Measurements from ENCODE around the gene LCA5. TPM values are rescaled to one million over a fixed set of nuclear protein-coding genes. Genes with fewer than 3 reads are reported as not detected.
"Not testable (repeated sequence)": the region's sequence is repeated elsewhere in the genome, so short reads cannot be mapped to it uniquely, and the experiment has no call there.

LCA5 gene
- total RNA-seq, 1 donor from 2014 or later = 7.1 TPM

DNA sequence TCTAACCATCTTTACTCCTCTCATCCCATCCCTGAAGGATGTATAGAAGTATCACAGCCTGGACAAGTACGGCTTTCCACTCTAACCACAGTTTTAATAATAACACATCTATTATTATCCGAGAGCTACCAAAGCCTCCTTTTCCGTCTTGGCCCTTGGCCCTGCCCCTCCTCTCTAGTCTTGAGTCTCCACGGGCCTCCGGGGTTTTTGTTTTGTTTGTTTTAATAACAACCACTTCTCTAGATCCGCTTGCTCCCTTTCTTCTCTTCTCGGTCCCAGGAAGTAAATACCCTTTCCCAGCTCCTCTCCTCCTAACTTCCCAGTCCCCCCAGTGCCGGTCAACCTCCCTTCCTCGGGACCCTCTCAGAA lies 661 bp downstream of the LCA5 start:
- intact Hi-C loops (cut with DNase I) = no loop called here
- TF ChIP-seq, protein P1, sequence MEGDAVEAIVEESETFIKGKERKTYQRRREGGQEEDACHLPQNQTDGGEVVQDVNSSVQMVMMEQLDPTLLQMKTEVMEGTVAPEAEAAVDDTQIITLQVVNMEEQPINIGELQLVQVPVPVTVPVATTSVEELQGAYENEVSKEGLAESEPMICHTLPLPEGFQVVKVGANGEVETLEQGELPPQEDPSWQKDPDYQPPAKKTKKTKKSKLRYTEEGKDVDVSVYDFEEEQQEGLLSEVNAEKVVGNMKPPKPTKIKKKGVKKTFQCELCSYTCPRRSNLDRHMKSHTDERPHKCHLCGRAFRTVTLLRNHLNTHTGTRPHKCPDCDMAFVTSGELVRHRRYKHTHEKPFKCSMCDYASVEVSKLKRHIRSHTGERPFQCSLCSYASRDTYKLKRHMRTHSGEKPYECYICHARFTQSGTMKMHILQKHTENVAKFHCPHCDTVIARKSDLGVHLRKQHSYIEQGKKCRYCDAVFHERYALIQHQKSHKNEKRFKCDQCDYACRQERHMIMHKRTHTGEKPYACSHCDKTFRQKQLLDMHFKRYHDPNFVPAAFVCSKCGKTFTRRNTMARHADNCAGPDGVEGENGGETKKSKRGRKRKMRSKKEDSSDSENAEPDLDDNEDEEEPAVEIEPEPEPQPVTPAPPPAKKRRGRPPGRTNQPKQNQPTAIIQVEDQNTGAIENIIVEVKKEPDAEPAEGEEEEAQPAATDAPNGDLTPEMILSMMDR (IDR thresholded peaks at IDR 0.05) = no peak
- ATAC-seq (peak; percentile 53 to 57), DNase-seq (peak; percentile 49)
- H3K36me3 ChIP-seq = no peaks in the 10 kb centered on the region
- no peaks in the 10 kb centered on the region for H3K9me3 ChIP-seq
- H3K4me3 ChIP-seq = peak overlapping the region; percentile 75
- peaks cover 9% of the 10 kb centered on the region for H3K4me1 ChIP-seq
- H3K27ac ChIP-seq = peak overlapping the region; percentile 88
- H3K27me3 ChIP-seq (ENCODE audit: low read depth) = no peaks in the 10 kb centered on the region

DNA sequence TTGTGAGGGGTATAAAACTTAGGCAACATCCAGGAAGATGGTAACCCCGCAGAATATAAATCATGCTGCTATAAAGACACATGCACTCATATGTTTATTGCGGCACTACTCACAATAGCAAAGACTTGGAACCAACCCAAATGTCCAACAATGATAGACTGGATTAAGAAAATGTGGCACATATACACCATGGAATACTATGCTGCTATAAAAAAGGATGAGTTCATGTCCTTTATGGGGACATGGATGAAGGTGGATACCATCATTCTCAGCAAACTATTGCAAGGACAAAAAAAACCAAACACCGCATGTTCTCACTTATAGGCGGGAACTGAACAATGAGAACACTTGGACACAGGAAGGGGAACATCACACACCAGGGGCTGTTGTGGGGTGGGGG lies 7.7 kb downstream of the LCA5 start:
- H3K27ac ChIP-seq; ATAC-seq; H3K36me3 ChIP-seq; H3K4me3 ChIP-seq; H3K27me3 ChIP-seq (ENCODE audit: low read depth); H3K4me1 ChIP-seq; DNase-seq; H3K9me3 ChIP-seq; intact Hi-C loops (cut with DNase I): not testable (repeated sequence)

DNA sequence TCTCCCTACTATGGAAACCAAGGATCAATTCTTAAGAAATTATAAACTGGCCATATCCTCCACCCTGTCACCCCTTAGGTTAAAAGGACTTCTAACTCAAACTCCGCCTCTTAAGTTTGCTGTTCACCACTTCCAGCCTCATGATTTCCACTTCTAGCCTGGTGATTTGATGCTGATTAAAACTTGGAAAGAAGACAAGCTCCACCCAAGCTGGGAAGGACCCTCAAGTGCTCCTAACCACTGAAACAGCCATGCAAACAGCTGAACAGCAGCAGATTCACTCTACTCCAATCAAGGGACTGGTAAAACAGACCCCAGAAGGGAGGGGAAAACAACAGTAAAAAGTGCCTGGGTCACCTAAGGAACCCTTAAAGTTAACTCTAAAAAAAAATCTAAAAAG lies 10.3 kb downstream of the LCA5 start:
- TF ChIP-seq, protein P1 (IDR thresholded peaks at IDR 0.05) = no peak
- intact Hi-C loops (cut with DNase I) = no loop called here
- peaks cover 8% of the 10 kb centered on the region for H3K4me1 ChIP-seq

DNA sequence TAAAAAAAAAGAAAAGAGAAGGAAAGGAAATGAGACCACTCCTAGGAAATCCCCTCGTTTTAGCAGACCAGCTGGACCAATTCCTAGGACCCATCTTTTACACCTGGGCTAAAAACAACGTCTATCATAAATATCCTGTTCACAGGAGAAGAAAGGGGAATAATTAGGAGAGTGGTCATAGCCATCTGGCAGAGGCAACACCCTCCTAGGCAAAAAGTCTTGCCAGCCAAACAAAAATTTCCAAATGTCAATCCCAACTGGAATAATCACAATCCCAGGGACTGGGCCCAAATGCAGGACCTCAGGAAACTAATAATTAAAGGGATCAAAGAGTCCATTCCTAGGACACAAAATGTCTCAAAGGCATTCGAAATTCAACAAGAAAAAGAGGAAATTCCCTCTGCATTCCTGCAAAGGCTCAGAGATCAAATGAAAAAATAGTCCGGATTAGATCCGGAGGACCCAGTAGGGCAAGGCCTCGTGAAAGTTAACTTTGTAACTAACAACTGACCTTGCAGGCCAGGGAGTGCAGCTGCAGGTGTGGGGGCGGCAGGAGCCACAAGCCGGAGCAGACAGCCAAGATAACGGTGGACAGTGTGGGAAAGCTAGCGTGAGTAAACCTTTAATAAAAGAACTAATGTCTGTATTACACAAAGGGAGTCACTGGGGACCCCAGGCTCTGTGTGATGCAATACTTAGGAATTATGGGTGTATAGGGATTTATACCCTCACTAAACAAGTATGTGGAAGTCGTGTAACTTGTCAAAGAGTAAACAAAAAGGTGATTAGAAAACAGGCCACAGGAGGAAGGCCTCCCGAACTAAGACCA lies 11.7 kb downstream of the LCA5 start:
- DNase-seq (no peak), ATAC-seq (peak; percentile 57 to 76)
- intact Hi-C loops (cut with DNase I) = no loop called here
- peaks cover 8% of the 10 kb centered on the region for H3K4me1 ChIP-seq
- H3K36me3 ChIP-seq = no peaks in the 10 kb centered on the region
- TF ChIP-seq, protein P1 (IDR thresholded peaks at IDR 0.05) = no peak
- H3K9me3 ChIP-seq = no peaks in the 10 kb centered on the region
- no peak overlapping the region for H3K4me3 ChIP-seq
- H3K27ac ChIP-seq = peak overlapping the region; percentile 22
- no peaks in the 10 kb centered on the region for H3K27me3 ChIP-seq (ENCODE audit: low read depth)

More for the DNA sequence above, 10.3 kb downstream of the LCA5 start:
- H3K9me3 ChIP-seq = no peaks in the 10 kb centered on the region
- DNase-seq (no peak), ATAC-seq (peak; percentile 73 to 85)
- no peak overlapping the region for H3K27ac ChIP-seq
- no peaks in the 10 kb centered on the region for H3K27me3 ChIP-seq (ENCODE audit: low read depth)
- H3K4me3 ChIP-seq = no peak overlapping the region
- no peaks in the 10 kb centered on the region for H3K36me3 ChIP-seq

DNA sequence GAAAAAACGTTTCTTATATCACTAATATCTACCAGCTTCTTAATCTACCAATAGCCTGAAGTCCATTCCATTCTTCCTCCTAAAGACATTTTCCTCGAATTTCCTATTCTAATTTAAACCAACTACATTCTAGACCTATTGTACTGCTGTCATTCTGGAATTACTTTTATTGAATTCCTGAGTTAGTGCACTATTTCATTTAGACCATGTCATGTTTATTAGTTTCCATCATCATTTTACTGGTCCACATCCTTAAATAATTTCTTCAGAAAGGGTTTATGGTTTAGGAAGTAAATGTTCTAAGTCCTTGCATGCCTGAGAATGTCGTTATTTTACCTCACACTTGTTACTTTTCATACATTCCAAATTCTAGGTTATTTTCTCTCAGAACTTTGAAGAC lies 13.2 kb downstream of the LCA5 start:
- DNase-seq (no peak), ATAC-seq (no peak)
- Histone ChIP-seq H3K9me3 (no peaks in the 10 kb centered on the region), H3K4me1 (peaks cover 8% of the 10 kb centered on the region), H3K36me3 (no peaks in the 10 kb centered on the region), H3K27ac (no peak overlapping the region), H3K4me3 (no peak overlapping the region), H3K27me3 (ENCODE audit: low read depth) (no peaks in the 10 kb centered on the region)
- intact Hi-C loops (cut with DNase I) = no loop called here
- TF ChIP-seq, protein P1 (IDR thresholded peaks at IDR 0.05) = no peak

DNA sequence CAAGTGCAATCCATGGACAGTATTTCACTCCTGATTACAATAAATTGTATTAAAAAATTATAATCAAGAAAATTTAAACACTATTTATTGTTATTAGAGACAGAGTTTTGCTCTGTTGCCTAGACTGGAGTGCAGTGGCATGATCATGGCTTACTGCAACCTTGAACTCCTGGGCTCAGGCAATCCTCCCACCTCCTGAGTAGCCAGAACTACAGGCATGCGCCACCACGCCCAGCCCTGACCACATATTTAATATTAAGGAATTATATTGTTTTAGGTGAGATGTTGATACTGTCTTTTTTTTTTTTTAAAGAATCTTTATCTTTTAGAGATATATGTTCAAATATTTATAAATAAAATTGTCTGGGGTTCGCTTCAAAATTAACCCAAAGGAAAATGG lies 14.6 kb downstream of the LCA5 start:
- H3K27ac ChIP-seq = no peak overlapping the region
- TF ChIP-seq, protein P1 (IDR thresholded peaks at IDR 0.05) = no peak
- peaks cover 8% of the 10 kb centered on the region for H3K4me1 ChIP-seq
- H3K27me3 ChIP-seq (ENCODE audit: low read depth) = no peaks in the 10 kb centered on the region
- no peak for DNase-seq
- intact Hi-C loops (cut with DNase I) = no loop called here
- no peak overlapping the region for H3K4me3 ChIP-seq
- no peak for ATAC-seq
- no peaks in the 10 kb centered on the region for H3K9me3 ChIP-seq
- no peaks in the 10 kb centered on the region for H3K36me3 ChIP-seq
